ENCODE results near the gene SHISA7. TPM values are rescaled to one million over a fixed set of nuclear protein-coding genes. Genes with fewer than 3 reads are reported as not detected.

SHISA7 gene
- polyA plus RNA-seq, 3 donors = 0.01 TPM; not detected in 2

- no peak within 1 kb of the TSS for H3K27ac Mint-ChIP-seq
- Histone ChIP-seq H3K27me3 (ENCODE audit: control insufficient read depth in 2 of 2, insufficient read depth in 2 of 2, low read length in 2 of 2) (no peaks in the 10 kb centered on the region), H3K9ac (ENCODE audit: insufficient read depth, low read length, poor library complexity, severe bottlenecking) (no peak within 1 kb of the TSS), H3K27ac (ENCODE audit: low read depth in 1 of 2, low read length in 2 of 2) (no peak within 1 kb of the TSS), H4K20me1 (ENCODE audit: insufficient read depth, low read length) (no peaks in the 10 kb centered on the region), H3K9me3 (replicated peaks in 1 of 2; ENCODE audit: control insufficient read depth in 1 of 2, insufficient read depth in 1 of 2, low read length in 2 of 2) (no peaks in the 10 kb centered on the region), H3K4me1 (ENCODE audit: control insufficient read depth in 1 of 2, insufficient read depth in 2 of 2, low read length in 2 of 2) (peaks cover 15 to 24% of the 10 kb centered on the region in 2 donors), H3K36me3 (replicated peaks in 1 of 2; ENCODE audit: control insufficient read depth in 1 of 2, insufficient read depth in 2 of 2, low read length in 2 of 2) (no peaks in the 10 kb centered on the region), H3K79me2 (ENCODE audit: insufficient read depth, low read length) (no peaks in the 10 kb centered on the region), H3K4me2 (replicated peaks; ENCODE audit: extremely low read depth, low read length, poor library complexity, severe bottlenecking) (no peak within 1 kb of the TSS), H3K4me3 (replicated peaks in 1 of 3; ENCODE audit: low read depth in 2 of 3, low read length in 3 of 3) (no peak within 1 kb of the TSS), H2AFZ (ENCODE audit: insufficient read depth, low read depth, low read length, poor library complexity, severe bottlenecking) (no peak within 1 kb of the TSS)
- WGBS (ENCODE audit: insufficient coverage) = 84% methylated on average over 8 of the region's 14 CpGs
- no peak for DNase-seq
- no peak for TF ChIP-seq CTCF (IDR thresholded peaks at IDR 0.05)
- no peak within 1 kb of the TSS for H3K4me3 Mint-ChIP-seq
- H3K36me3 Mint-ChIP-seq = no peaks in the 10 kb centered on the region
- H3K9me3 Mint-ChIP-seq = no peaks in the 10 kb centered on the region
- peaks cover 20% of the 10 kb centered on the region for H3K4me1 Mint-ChIP-seq
- H3K27me3 Mint-ChIP-seq (ENCODE audit: low read depth in 3 of 3) = peaks cover 5 to 10% (median 5%) of the 10 kb centered on the region in 3 donors
- intact Hi-C loops (cut with micrococcal nuclease) = loop anchor here (5.0 kb wide), 1 partner anchor 38 kb away; no protein-coding TSS in a partner anchor
These were observed 21.6 kb upstream of the SHISA7 start, which contains the start of gene C19orf85 for GRCh38 chr19:55464662-55465054. TSS of gene C19orf85 (minus strand) at chr19:55464751. CDS start at chr19:55464554, 197 bp downstream.

- Histone ChIP-seq H3K9ac (ENCODE audit: insufficient read depth, low read length, poor library complexity, severe bottlenecking) (no peak overlapping the region), H3K4me3 (replicated peaks in 1 of 3; ENCODE audit: low read depth in 2 of 3, low read length in 3 of 3) (no peak overlapping the region), H3K4me2 (replicated peaks; ENCODE audit: extremely low read depth, low read length, poor library complexity, severe bottlenecking) (no peak overlapping the region), H4K20me1 (ENCODE audit: insufficient read depth, low read length) (no peaks in the 10 kb centered on the region), H3K36me3 (replicated peaks in 1 of 2; ENCODE audit: control insufficient read depth in 1 of 2, insufficient read depth in 2 of 2, low read length in 2 of 2) (no peaks in the 10 kb centered on the region), H3K27me3 (ENCODE audit: control insufficient read depth in 2 of 2, insufficient read depth in 2 of 2, low read length in 2 of 2) (no peaks in the 10 kb centered on the region), H3K79me2 (ENCODE audit: insufficient read depth, low read length) (no peaks in the 10 kb centered on the region), H2AFZ (ENCODE audit: insufficient read depth, low read depth, low read length, poor library complexity, severe bottlenecking) (no peak overlapping the region), H3K4me1 (ENCODE audit: control insufficient read depth in 1 of 2, insufficient read depth in 2 of 2, low read length in 2 of 2) (peaks cover 15 to 24% of the 10 kb centered on the region in 2 donors), H3K27ac (ENCODE audit: low read depth in 1 of 2, low read length in 2 of 2) (no peak overlapping the region), H3K9me3 (replicated peaks in 1 of 2; ENCODE audit: control insufficient read depth in 1 of 2, insufficient read depth in 1 of 2, low read length in 2 of 2) (no peaks in the 10 kb centered on the region)
- no peaks in the 10 kb centered on the region for H3K36me3 Mint-ChIP-seq
- no peak for DNase-seq
- TF ChIP-seq CTCF (IDR thresholded peaks at IDR 0.05) = no peak
- 81% methylated on average over 21 of the region's 23 CpGs for WGBS (ENCODE audit: insufficient coverage)
- H3K9me3 Mint-ChIP-seq = no peaks in the 10 kb centered on the region
- peaks cover 21% of the 10 kb centered on the region for H3K4me1 Mint-ChIP-seq
- no peak overlapping the region for H3K4me3 Mint-ChIP-seq
- intact Hi-C loops (cut with micrococcal nuclease) = no loop called here
- no peak overlapping the region for H3K27ac Mint-ChIP-seq
- H3K27me3 Mint-ChIP-seq (ENCODE audit: low read depth in 3 of 3) = peaks cover 5 to 10% (median 5%) of the 10 kb centered on the region in 3 donors
These were observed 21.1 kb upstream of the SHISA7 start for GRCh38 chr19:55464039-55464661.

All from CD14-positive monocyte (primary cell).